Neural progenitor cell (in vitro differentiated cells): ENCODE measurements around the gene PNMT. TPM values are rescaled to one million over a fixed set of nuclear protein-coding genes. Genes with fewer than 3 reads are reported as not detected.

Source experiments
- DNase-seq: peaks from one replicate; pipeline ENCODE4 v3.0.0-alpha.2; 2016; ENCODE audit warnings: low spot score
- H2AFZ ChIP-seq: fragments of 200-600 bp; sonication (generic); replicated peaks from 2 replicates; pipeline ENCODE4 v1.6.1; 2016; ENCODE audit warnings: antibody characterized with exemption
- H3F3A ChIP-seq: fragments of 200-600 bp; sonication (generic); 2 replicates; pipeline ENCODE4 v1.6.1; 2016; ENCODE audit warnings: antibody characterized with exemption, low read depth
- H3K27ac ChIP-seq: fragments of 200-600 bp; sonication (generic); 2 replicates; pipeline ENCODE4 v1.5.1; 2016; ENCODE audit warnings: mild to moderate bottlenecking
- H3K27me3 ChIP-seq: fragments of 200-600 bp; sonication (generic); 2 replicates; pipeline ENCODE4 v1.6.1; 2016; ENCODE audit warnings: mild to moderate bottlenecking, moderate library complexity
- H3K36me3 ChIP-seq: fragments of 200-600 bp; sonication (generic); 2 replicates; pipeline ENCODE4 v1.5.1; 2016
- H3K4me1 ChIP-seq: fragments of 200-600 bp; sonication (generic); 2 replicates; pipeline ENCODE4 v1.6.1; 2016; ENCODE audit warnings: mixed run types
- H3K4me2 ChIP-seq: fragments of 200-600 bp; sonication (generic); 2 replicates; pipeline ENCODE4 v1.6.1; 2016
- H3K4me3 ChIP-seq: fragments of 200-600 bp; sonication (generic); 2 replicates; pipeline ENCODE4 v1.5.1; 2016
- H3K79me2 ChIP-seq: fragments of 200-600 bp; sonication (generic); 2 replicates; pipeline ENCODE4 v1.6.1; 2016; ENCODE audit warnings: low read depth
- H3K9ac ChIP-seq: fragments of 200-600 bp; sonication (generic); 2 replicates; pipeline ENCODE4 v1.6.1; 2016
- H3K9me3 ChIP-seq: fragments of 200-600 bp; sonication (generic); 2 replicates; pipeline ENCODE4 v1.5.1; 2016; ENCODE audit warnings: low read depth
- H4K20me1 ChIP-seq: fragments of 200-600 bp; sonication (generic); 2 replicates; pipeline ENCODE4 v1.6.1; 2016; ENCODE audit warnings: low read depth
- H3K27ac Mint-ChIP-seq: 3 replicates; pipeline ENCODE4 v1.8.0; 2021; ENCODE audit warnings: mixed read lengths
- H3K27me3 Mint-ChIP-seq: 2 replicates; pipeline ENCODE4 v1.8.0; 2022; ENCODE audit warnings: low read depth, mild to moderate bottlenecking, inconsistent platforms, moderate library complexity, mixed read lengths; ENCODE audit not compliant: insufficient read depth
- H3K36me3 Mint-ChIP-seq: 3 replicates; pipeline ENCODE4 v1.8.0; 2021; ENCODE audit warnings: mixed read lengths
- H3K4me1 Mint-ChIP-seq: 3 replicates; pipeline ENCODE4 v1.8.0; 2021; ENCODE audit warnings: mixed read lengths
- H3K4me3 Mint-ChIP-seq: 3 replicates; pipeline ENCODE4 v1.8.0; 2021; ENCODE audit warnings: mild to moderate bottlenecking, moderate library complexity, mixed read lengths
- H3K9me3 Mint-ChIP-seq: 3 replicates; pipeline ENCODE4 v1.8.0; 2020; ENCODE audit warnings: mixed read lengths
- CTCF ChIP-seq: fragments of 200-600 bp; sonication (generic); IDR thresholded peaks from 2 replicates; pipeline ENCODE4 v1.5.1; 2017; ENCODE audit warnings: antibody characterized with exemption, mild to moderate bottlenecking
- EZH2 ChIP-seq: fragments of 200-600 bp; sonication (generic); IDR thresholded peaks from 2 replicates; pipeline ENCODE4 v1.6.1; 2017; ENCODE audit warnings: antibody characterized with exemption, mild to moderate bottlenecking, moderate library complexity
- EZH2phosphoT487 ChIP-seq: fragments of 200-600 bp; sonication (generic); IDR thresholded peaks from 2 replicates; pipeline ENCODE4 v1.6.1; 2017; ENCODE audit warnings: antibody characterized with exemption
- total RNA-seq: library from RNA; depleted of rRNA; stranded (reverse); fragments of >200 nt; gene quantifications from 2 replicates; pipeline ENCODE4 v1.2.3, GENCODE V29; 2015; ENCODE audit warnings: low replicate concordance

The PNMT gene
- total RNA-seq, 1 donor from 2014 or later: not detected

GRCh38 chr17:39621523-39622379, 46.5 kb upstream of the PNMT start:
- peak; percentile 55 for TF ChIP-seq EZH2
- TF ChIP-seq EZH2phosphoT487: peak; percentile 57
- TF ChIP-seq CTCF: peak; percentile 100
- Histone ChIP-seq H3K4me3 (no peak overlapping the region), H3K36me3 (no peaks in the 10 kb centered on the region), H3K4me1 (peaks cover 11% of the 10 kb centered on the region), H3K27me3 (peaks cover 90% of the 10 kb centered on the region), H3K27ac (no peak overlapping the region), H4K20me1 (peaks cover 9% of the 10 kb centered on the region), H3K4me2 (no peak overlapping the region), H3F3A (peaks cover 14% of the 10 kb centered on the region), H3K79me2 (no peaks in the 10 kb centered on the region), H2AFZ (no peak overlapping the region), H3K9me3 (no peaks in the 10 kb centered on the region), H3K9ac (no peak overlapping the region)
- Mint-ChIP-seq H3K27me3 (peaks cover 58% of the 10 kb centered on the region), H3K9me3 (no peaks in the 10 kb centered on the region), H3K4me1 (peaks cover 23% of the 10 kb centered on the region), H3K36me3 (no peaks in the 10 kb centered on the region), H3K27ac (no peak overlapping the region), H3K4me3 (peak overlapping the region; percentile 66)
- peak; percentile 90 for DNase-seq

GRCh38 chr17:39622380-39623006, 45.8 kb upstream of the PNMT start:
- Histone ChIP-seq H3K9me3 (no peaks in the 10 kb centered on the region), H3K36me3 (no peaks in the 10 kb centered on the region), H2AFZ (no peak overlapping the region), H3K9ac (no peak overlapping the region), H3K27ac (no peak overlapping the region), H3F3A (peaks cover 10% of the 10 kb centered on the region), H3K4me3 (no peak overlapping the region), H3K4me1 (peaks cover 15% of the 10 kb centered on the region), H4K20me1 (peaks cover 8% of the 10 kb centered on the region), H3K79me2 (no peaks in the 10 kb centered on the region), H3K4me2 (no peak overlapping the region), H3K27me3 (peaks cover 90% of the 10 kb centered on the region)
- no peak for DNase-seq
- H3K4me1 Mint-ChIP-seq: peaks cover 23% of the 10 kb centered on the region
- peak overlapping the region; percentile 66 for H3K4me3 Mint-ChIP-seq
- H3K36me3 Mint-ChIP-seq: no peaks in the 10 kb centered on the region
- peaks cover 53% of the 10 kb centered on the region for H3K27me3 Mint-ChIP-seq
- TF ChIP-seq EZH2phosphoT487: no peak
- no peak for TF ChIP-seq EZH2
- TF ChIP-seq CTCF: no peak
- no peak overlapping the region for H3K27ac Mint-ChIP-seq
- no peaks in the 10 kb centered on the region for H3K9me3 Mint-ChIP-seq

- H3K4me1 Mint-ChIP-seq: peaks cover 27% of the 10 kb centered on the region
- Histone ChIP-seq H3K27me3 (peaks cover 90% of the 10 kb centered on the region), H3K9me3 (no peaks in the 10 kb centered on the region), H3K79me2 (no peaks in the 10 kb centered on the region), H3K9ac (no peak overlapping the region), H3K27ac (no peak overlapping the region), H3K4me1 (peaks cover 22% of the 10 kb centered on the region), H3K36me3 (no peaks in the 10 kb centered on the region), H2AFZ (no peak overlapping the region), H3F3A (peaks cover 16% of the 10 kb centered on the region), H4K20me1 (peaks cover 16% of the 10 kb centered on the region), H3K4me3 (no peak overlapping the region), H3K4me2 (no peak overlapping the region)
- peaks cover 57% of the 10 kb centered on the region for H3K27me3 Mint-ChIP-seq
- TF ChIP-seq EZH2 (no peak), CTCF (peak; percentile 86)
- H3K9me3 Mint-ChIP-seq: no peaks in the 10 kb centered on the region
- no peak overlapping the region for H3K4me3 Mint-ChIP-seq
- H3K27ac Mint-ChIP-seq: no peak overlapping the region
- peak; percentile 78 for DNase-seq
- H3K36me3 Mint-ChIP-seq: no peaks in the 10 kb centered on the region
Observed at GRCh38 chr17:39623356-39623950, 44.8 kb upstream of the PNMT start.
